Peyer's patch (tissue), 4 donors: ENCODE results near the gene ZNF638.

Source experiments
- POLR2A ChIP-seq, 2 donors: fragments of 450-650 bp; IDR thresholded peaks; one replicate each; pipeline ENCODE4 v1.5.1; 2017; ENCODE audit warnings: antibody characterized with exemption in 2 of 2, mild to moderate bottlenecking in 2 of 2, moderate library complexity in 2 of 2
- TF ChIP-seq, protein P1 (sequence below), 6 experiments: fragments of 450-650 bp in 4 of 6; fragments of 200-600 bp in 2 of 6; sonication (generic) in 1 of 6; IDR thresholded peaks; one replicate each; pipeline ENCODE4 v1.5.1; 2017 to 2019; ENCODE audit warnings: antibody characterized with exemption in 6 of 6, mild to moderate bottlenecking in 3 of 6, moderate library complexity in 1 of 6

DNA sequence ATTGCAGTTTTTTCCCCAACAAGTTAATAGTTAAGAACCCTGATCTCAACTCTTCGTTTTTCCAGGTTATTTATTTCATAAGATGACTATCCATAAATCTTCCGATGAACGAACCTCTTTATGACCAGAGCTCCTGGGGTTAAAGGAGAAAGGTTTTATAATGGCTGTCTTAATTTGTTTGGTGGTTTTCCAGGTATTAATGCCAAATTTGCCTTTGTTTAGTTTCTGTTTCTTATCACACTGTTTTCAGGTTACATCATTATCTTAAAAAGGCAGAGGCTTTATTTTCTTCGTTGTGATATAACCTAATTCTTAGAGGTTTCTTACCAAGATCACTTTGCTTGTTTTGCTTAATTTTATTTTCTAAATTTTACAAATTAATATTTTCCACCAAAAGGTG lies 10.1 kb downstream of the ZNF638 start:
- TF ChIP-seq POLR2A (IDR thresholded peaks at IDR 0.05) = no peak
- TF ChIP-seq, protein P1, sequence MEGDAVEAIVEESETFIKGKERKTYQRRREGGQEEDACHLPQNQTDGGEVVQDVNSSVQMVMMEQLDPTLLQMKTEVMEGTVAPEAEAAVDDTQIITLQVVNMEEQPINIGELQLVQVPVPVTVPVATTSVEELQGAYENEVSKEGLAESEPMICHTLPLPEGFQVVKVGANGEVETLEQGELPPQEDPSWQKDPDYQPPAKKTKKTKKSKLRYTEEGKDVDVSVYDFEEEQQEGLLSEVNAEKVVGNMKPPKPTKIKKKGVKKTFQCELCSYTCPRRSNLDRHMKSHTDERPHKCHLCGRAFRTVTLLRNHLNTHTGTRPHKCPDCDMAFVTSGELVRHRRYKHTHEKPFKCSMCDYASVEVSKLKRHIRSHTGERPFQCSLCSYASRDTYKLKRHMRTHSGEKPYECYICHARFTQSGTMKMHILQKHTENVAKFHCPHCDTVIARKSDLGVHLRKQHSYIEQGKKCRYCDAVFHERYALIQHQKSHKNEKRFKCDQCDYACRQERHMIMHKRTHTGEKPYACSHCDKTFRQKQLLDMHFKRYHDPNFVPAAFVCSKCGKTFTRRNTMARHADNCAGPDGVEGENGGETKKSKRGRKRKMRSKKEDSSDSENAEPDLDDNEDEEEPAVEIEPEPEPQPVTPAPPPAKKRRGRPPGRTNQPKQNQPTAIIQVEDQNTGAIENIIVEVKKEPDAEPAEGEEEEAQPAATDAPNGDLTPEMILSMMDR (IDR thresholded peaks at IDR 0.05) = no peak
